ENCODE measurements around the gene ITGAL. TPM values are rescaled to one million over a fixed set of nuclear protein-coding genes. Genes with fewer than 3 reads are reported as not detected.
A peak's percentile ranks its signal among the peaks of the same experiment; 100 is the strongest.

The ITGAL gene
- polyA plus RNA-seq, 5 donors, result 3.5 to 6.6 (median 4.5) TPM

- no peak for DNase-seq
Observed at GRCh38 chr16:30567160-30567990, 94.8 kb downstream of the ITGAL start.

- no peak for DNase-seq
Observed at GRCh38 chr16:30567991-30568638, 95.6 kb downstream of the ITGAL start.

GRCh38 chr16:30569281-30569680 is 96.7 kb downstream of the ITGAL start:
- DNase-seq, result no peak

- no peak for DNase-seq
Observed at GRCh38 chr16:30569746-30570635, 97.4 kb downstream of the ITGAL start.

- DNase-seq, result peak; percentile 38 to 51
Observed at GRCh38 chr16:30570636-30571444, 98.3 kb downstream of the ITGAL start.

- DNase-seq, result peak; percentile 96 to 98
Observed at GRCh38 chr16:30571445-30572322, 99.1 kb downstream of the ITGAL start, which contains the start of gene ZNF688. Gene ZNF688, minus strand, starts transcription at chr16:30571714. Its CDS starts 85 bp downstream, at chr16:30571629.

Other genes with a start within 250 kb of the ITGAL start
- gene NPIPB13, start 224.3 kb upstream of the ITGAL start, polyA plus RNA-seq (ENCODE audit: insufficient read depth in 1 of 5, insufficient read length in 5 of 5, low replicate concordance in 1 of 5), result 10 to 100 TPM; 13.8 to 29.2 (median 21.1) TPM
- 10 to 100 TPM; 45.3 to 56.7 (median 49.8) TPM for gene CD2BP2, start 117.4 kb upstream of the ITGAL start, polyA plus RNA-seq (ENCODE audit: insufficient read depth in 1 of 5, insufficient read length in 5 of 5, low replicate concordance in 1 of 5)
- 10 to 100 TPM; 23.9 to 43.1 (median 32.6) TPM for gene TBC1D10B, start 102.2 kb upstream of the ITGAL start, polyA plus RNA-seq (ENCODE audit: insufficient read depth in 1 of 5, insufficient read length in 5 of 5, low replicate concordance in 1 of 5)
- gene MYL11, start 97.9 kb upstream of the ITGAL start, polyA plus RNA-seq (ENCODE audit: insufficient read depth in 1 of 5, insufficient read length in 5 of 5, low replicate concordance in 1 of 5), result 100 to 1,000 TPM in 1 of 5 donors, 1 to 10 TPM in 2, under 1 TPM in 1, not detected in 1; 0.24 to 353 (median 6.6) TPM
- 1 to 10 TPM; 2.0 to 4.0 (median 2.7) TPM for gene SEPTIN1, start 90.2 kb upstream of the ITGAL start, polyA plus RNA-seq (ENCODE audit: insufficient read depth in 1 of 5, insufficient read length in 5 of 5, low replicate concordance in 1 of 5)
- 10 to 100 TPM in 1 of 5 donors, 1 to 10 TPM in 4; 6.4 to 10.7 (median 7.8) TPM for gene ZNF48, start 77.3 kb upstream of the ITGAL start, polyA plus RNA-seq (ENCODE audit: insufficient read depth in 1 of 5, insufficient read length in 5 of 5, low replicate concordance in 1 of 5)
- gene ZNF771, start 65.1 kb upstream of the ITGAL start, polyA plus RNA-seq (ENCODE audit: insufficient read depth in 1 of 5, insufficient read length in 5 of 5, low replicate concordance in 1 of 5), result 1 to 10 TPM; 4.2 to 9.7 (median 4.9) TPM
- gene DCTPP1, start 42.7 kb upstream of the ITGAL start, polyA plus RNA-seq (ENCODE audit: insufficient read depth in 1 of 5, insufficient read length in 5 of 5, low replicate concordance in 1 of 5), result 10 to 100 TPM; 27.0 to 53.7 (median 37.8) TPM
- 10 to 100 TPM; 30.6 to 34.1 (median 32.7) TPM for gene SEPHS2, start 26.9 kb upstream of the ITGAL start, polyA plus RNA-seq (ENCODE audit: insufficient read depth in 1 of 5, insufficient read length in 5 of 5, low replicate concordance in 1 of 5)
- gene ZNF768, start 53.8 kb downstream of the ITGAL start, polyA plus RNA-seq (ENCODE audit: insufficient read depth in 1 of 5, insufficient read length in 5 of 5, low replicate concordance in 1 of 5), result 10 to 100 TPM; 28.3 to 49.8 (median 35.7) TPM
- 10 to 100 TPM in 1 of 5 donors, 1 to 10 TPM in 4; 7.3 to 10.1 (median 8.8) TPM for gene ZNF747, start 62.1 kb downstream of the ITGAL start, polyA plus RNA-seq (ENCODE audit: insufficient read depth in 1 of 5, insufficient read length in 5 of 5, low replicate concordance in 1 of 5)
- 10 to 100 TPM in 4 of 5 donors, 1 to 10 TPM in 1; 9.8 to 15.3 (median 13.0) TPM for gene ZNF764, start 85.6 kb downstream of the ITGAL start, polyA plus RNA-seq (ENCODE audit: insufficient read depth in 1 of 5, insufficient read length in 5 of 5, low replicate concordance in 1 of 5)
- 10 to 100 TPM; 10.5 to 18.3 (median 11.2) TPM for gene ZNF688, start 99.0 kb downstream of the ITGAL start, polyA plus RNA-seq (ENCODE audit: insufficient read depth in 1 of 5, insufficient read length in 5 of 5, low replicate concordance in 1 of 5)
- gene ZNF785, start 113.0 kb downstream of the ITGAL start, polyA plus RNA-seq (ENCODE audit: insufficient read depth in 1 of 5, insufficient read length in 5 of 5, low replicate concordance in 1 of 5), result 10 to 100 TPM; 22.3 to 29.1 (median 25.2) TPM
- gene ZNF689, start 137.6 kb downstream of the ITGAL start, polyA plus RNA-seq (ENCODE audit: insufficient read depth in 1 of 5, insufficient read length in 5 of 5, low replicate concordance in 1 of 5), result 1 to 10 TPM; 8.3 to 9.9 (median 9.5) TPM
- gene PRR14, start 178.2 kb downstream of the ITGAL start, polyA plus RNA-seq (ENCODE audit: insufficient read depth in 1 of 5, insufficient read length in 5 of 5, low replicate concordance in 1 of 5), result 10 to 100 TPM; 38.7 to 48.3 (median 43.6) TPM
- 10 to 100 TPM; 45.0 to 78.2 (median 65.3) TPM for gene FBRS, start 185.7 kb downstream of the ITGAL start, polyA plus RNA-seq (ENCODE audit: insufficient read depth in 1 of 5, insufficient read length in 5 of 5, low replicate concordance in 1 of 5)
- 10 to 100 TPM; 30.1 to 41.0 (median 34.8) TPM for gene SRCAP, start 226.4 kb downstream of the ITGAL start, polyA plus RNA-seq (ENCODE audit: insufficient read depth in 1 of 5, insufficient read length in 5 of 5, low replicate concordance in 1 of 5)